ENCODE measurements around the gene HTT-AS.
A peak's percentile ranks its signal among the peaks of the same experiment; 100 is the strongest.

Gene HTT-AS

GRCh38 chr4:3019145-3019846, 55.0 kb downstream of the HTT-AS start:
- FAIRE-seq = peak; percentile 87
- TF ChIP-seq POLR2A (IDR thresholded peaks at IDR 0.05; ENCODE audit: low read depth, low read length) = no peak
- no peak for TF ChIP-seq POLR2AphosphoS5 (IDR thresholded peaks at IDR 0.05; ENCODE audit: low read depth, low read length)
- no peak for TF ChIP-seq TAF1 (IDR thresholded peaks at IDR 0.05; ENCODE audit: borderline replicate concordance, low read depth, low read length)

GRCh38 chr4:3017504-3017903, 56.8 kb downstream of the HTT-AS start:
- FAIRE-seq (no peak), DNase-seq (ENCODE audit: insufficient read length) (no peak)
- TF ChIP-seq TAF1 (IDR thresholded peaks at IDR 0.05; ENCODE audit: borderline replicate concordance, low read depth, low read length) (no peak), POLR2A (IDR thresholded peaks at IDR 0.05; ENCODE audit: low read depth, low read length) (no peak), POLR2AphosphoS5 (IDR thresholded peaks at IDR 0.05; ENCODE audit: low read depth, low read length) (no peak)

More at GRCh38 chr4:3019145-3019846, 55.0 kb downstream of the HTT-AS start:
- no peak for DNase-seq (ENCODE audit: insufficient read length)

- no peak for FAIRE-seq
Measured at GRCh38 chr4:3016961-3017360, 57.4 kb downstream of the HTT-AS start.

GRCh38 chr4:3013839-3014350, 60.4 kb downstream of the HTT-AS start:
- no peak for DNase-seq (ENCODE audit: insufficient read length)
- FAIRE-seq = peak; percentile 86
- TF ChIP-seq POLR2A (IDR thresholded peaks at IDR 0.05; ENCODE audit: low read depth, low read length) (no peak), TAF1 (IDR thresholded peaks at IDR 0.05; ENCODE audit: borderline replicate concordance, low read depth, low read length) (no peak), POLR2AphosphoS5 (IDR thresholded peaks at IDR 0.05; ENCODE audit: low read depth, low read length) (no peak)

More at GRCh38 chr4:3016961-3017360, 57.4 kb downstream of the HTT-AS start:
- TF ChIP-seq POLR2AphosphoS5 (IDR thresholded peaks at IDR 0.05; ENCODE audit: low read depth, low read length) = no peak
- no peak for TF ChIP-seq TAF1 (IDR thresholded peaks at IDR 0.05; ENCODE audit: borderline replicate concordance, low read depth, low read length)
- TF ChIP-seq POLR2A (IDR thresholded peaks at IDR 0.05; ENCODE audit: low read depth, low read length) = no peak
- DNase-seq (ENCODE audit: insufficient read length) = no peak
